Mesothelial cell of epicardium (in vitro differentiated cells): ENCODE results near the gene OTOS. TPM values are rescaled to one million over a fixed set of nuclear protein-coding genes. Genes with fewer than 3 reads are reported as not detected.

Experiments used
- DNase-seq, 2 experiments: peaks; one replicate each; pipeline ENCODE4 v3.0.0; 2021; ENCODE audit warnings: low spot score in 2 of 2; ENCODE audit not compliant: unreplicated experiment in 2 of 2
- H3K27ac Mint-ChIP-seq: 2 replicates; pipeline ENCODE4 v1.8.0; 2021; ENCODE audit warnings: mixed read lengths
- H3K27me3 Mint-ChIP-seq: 2 replicates; pipeline ENCODE4 v1.8.0; 2021; ENCODE audit warnings: low read depth, mixed read lengths
- H3K36me3 Mint-ChIP-seq: 2 replicates; pipeline ENCODE4 v1.8.0; 2021; ENCODE audit warnings: mixed read lengths
- H3K4me1 Mint-ChIP-seq: 2 replicates; pipeline ENCODE4 v1.8.0; 2021; ENCODE audit warnings: mixed read lengths
- H3K4me3 Mint-ChIP-seq: 2 replicates; pipeline ENCODE4 v1.8.0; 2021; ENCODE audit warnings: mild to moderate bottlenecking, moderate library complexity, mixed read lengths
- H3K9me3 Mint-ChIP-seq: 2 replicates; pipeline ENCODE4 v1.8.0; 2021; ENCODE audit warnings: mixed read lengths
- CTCF ChIP-seq: fragments of 200-600 bp; sonication (generic); IDR thresholded peaks from one replicate; pipeline ENCODE4 v1.5.0; 2021; ENCODE audit warnings: antibody characterized with exemption; ENCODE audit not compliant: unreplicated experiment
- total RNA-seq: library from RNA; stranded (reverse); gene quantifications from 3 replicates; pipeline ENCODE4 v1.2.1, GENCODE V29; 2021

The OTOS gene
- total RNA-seq, 1 donor from 2014 or later = not detected

GRCh38 chr2:240155048-240155744 lies 14.7 kb upstream of the OTOS start:
- Mint-ChIP-seq H3K4me3 (no peak overlapping the region), H3K9me3 (peaks cover 7% of the 10 kb centered on the region), H3K27me3 (peaks cover 46% of the 10 kb centered on the region), H3K4me1 (peaks cover 3% of the 10 kb centered on the region), H3K36me3 (no peaks in the 10 kb centered on the region), H3K27ac (no peak overlapping the region)
- no peak for DNase-seq
- TF ChIP-seq CTCF = no peak

GRCh38 chr2:240154606-240155005 lies 14.1 kb upstream of the OTOS start:
- Mint-ChIP-seq H3K4me3 (no peak overlapping the region), H3K27ac (no peak overlapping the region), H3K36me3 (no peaks in the 10 kb centered on the region), H3K4me1 (peaks cover 3% of the 10 kb centered on the region), H3K27me3 (peaks cover 50% of the 10 kb centered on the region), H3K9me3 (peaks cover 7% of the 10 kb centered on the region)
- DNase-seq = no peak
- no peak for TF ChIP-seq CTCF

GRCh38 chr2:240153418-240153817 lies 13.0 kb upstream of the OTOS start:
- Mint-ChIP-seq H3K9me3 (peaks cover 7% of the 10 kb centered on the region), H3K4me3 (no peak overlapping the region), H3K36me3 (no peaks in the 10 kb centered on the region), H3K27ac (no peak overlapping the region), H3K27me3 (peaks cover 50% of the 10 kb centered on the region), H3K4me1 (peaks cover 3% of the 10 kb centered on the region)
- no peak for DNase-seq
- TF ChIP-seq CTCF = no peak

GRCh38 chr2:240151477-240152031 lies 11.1 kb upstream of the OTOS start:
- Mint-ChIP-seq H3K27me3 (peaks cover 47% of the 10 kb centered on the region), H3K9me3 (peaks cover 7% of the 10 kb centered on the region), H3K4me1 (peaks cover 3% of the 10 kb centered on the region), H3K36me3 (no peaks in the 10 kb centered on the region), H3K27ac (no peak overlapping the region), H3K4me3 (no peak overlapping the region)
- no peak for TF ChIP-seq CTCF
- DNase-seq = no peak

- peak; percentile 70 for TF ChIP-seq CTCF
- Mint-ChIP-seq H3K36me3 (no peaks in the 10 kb centered on the region), H3K4me3 (no peak overlapping the region), H3K27me3 (peaks cover 46% of the 10 kb centered on the region), H3K9me3 (peaks cover 7% of the 10 kb centered on the region), H3K4me1 (peaks cover 2% of the 10 kb centered on the region), H3K27ac (no peak overlapping the region)
- DNase-seq = peak in 1 of 2 experiments; percentile 63
These were observed 9.7 kb upstream of the OTOS start for GRCh38 chr2:240149943-240150784.
